Limb (tissue), 2 donors: ENCODE measurements around the gene IL6.
"Not testable (repeated sequence)": the region's sequence is repeated elsewhere in the genome, so short reads cannot be mapped to it uniquely, and the experiment has no call there.

Experiments used
- DNase-seq, 2 donors: peaks; one replicate each; pipeline ENCODE4 v3.0.0-alpha.2; 2016; ENCODE audit errors: extremely low spot score in 2 of 2

The IL6 gene

DNA sequence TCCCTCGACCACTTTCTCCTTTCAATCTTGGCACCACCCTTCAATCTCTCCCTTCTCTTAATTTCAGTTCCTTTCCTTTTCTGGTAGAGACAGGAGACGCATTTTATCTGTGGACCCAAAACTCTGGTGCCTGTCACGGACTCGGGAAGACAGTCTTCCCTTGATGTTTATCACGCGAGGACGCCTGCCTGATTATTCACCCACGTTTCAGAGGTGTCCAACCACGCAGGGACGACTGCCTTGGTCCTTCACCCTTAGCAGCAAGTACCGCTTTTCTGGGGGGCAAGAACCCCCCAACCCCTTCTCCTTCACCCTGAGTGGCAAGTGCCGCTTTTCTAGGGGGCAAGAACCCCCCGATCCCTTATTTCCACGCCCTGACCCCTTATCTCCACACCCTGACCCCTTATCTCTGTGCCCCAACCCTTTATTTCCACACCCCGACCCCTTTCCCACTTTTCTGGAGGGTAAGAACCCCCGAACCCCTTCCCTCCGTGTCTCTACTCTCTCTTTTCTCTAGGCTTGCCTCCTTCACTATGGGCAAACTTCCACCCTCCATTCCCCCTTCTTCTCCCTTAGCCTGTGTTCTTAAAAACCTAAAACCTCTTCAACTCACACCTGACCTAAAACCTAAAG lies 22.9 kb upstream of the IL6 start:
- DNase-seq = not testable (repeated sequence)

DNA sequence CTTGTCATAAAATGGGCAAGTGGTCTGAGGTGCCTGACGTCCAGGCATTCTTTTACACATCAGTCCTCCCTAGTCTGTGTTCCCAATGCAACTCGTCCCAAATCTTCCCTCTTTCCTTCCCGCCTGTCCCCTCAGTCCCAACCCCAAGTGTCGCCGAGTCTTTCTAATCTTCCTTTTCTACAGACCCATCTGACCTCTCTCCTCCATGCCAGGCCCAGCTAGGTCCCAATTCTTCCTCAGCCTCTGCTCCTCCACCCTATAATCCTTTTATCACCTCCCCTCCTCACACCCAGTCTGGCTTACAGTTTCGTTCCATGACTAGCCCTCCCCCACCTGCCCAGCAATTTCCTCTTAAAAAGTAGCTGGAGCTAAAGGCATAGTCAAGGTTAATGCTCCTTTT lies 22.3 kb upstream of the IL6 start:
- DNase-seq = not testable (repeated sequence)

DNA sequence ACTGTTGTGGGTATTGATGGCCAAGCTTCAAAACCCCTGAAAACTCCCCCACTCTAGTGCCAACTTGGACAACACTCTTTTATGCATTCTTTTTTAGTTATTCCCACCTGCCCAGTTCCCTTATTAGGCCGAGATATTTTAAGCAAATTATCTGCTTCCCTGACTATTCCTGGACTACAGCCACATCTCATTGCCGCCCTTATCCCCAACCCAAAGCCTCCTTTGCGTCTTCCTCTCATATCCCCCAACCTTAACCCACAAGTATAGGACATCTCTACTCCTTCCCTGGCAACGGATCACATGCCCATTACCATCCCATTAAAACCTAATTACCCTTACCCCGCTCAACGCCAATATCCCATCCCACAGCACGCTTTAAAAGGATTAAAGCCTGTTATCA lies 21.1 kb upstream of the IL6 start:
- DNase-seq = not testable (repeated sequence)

DNA sequence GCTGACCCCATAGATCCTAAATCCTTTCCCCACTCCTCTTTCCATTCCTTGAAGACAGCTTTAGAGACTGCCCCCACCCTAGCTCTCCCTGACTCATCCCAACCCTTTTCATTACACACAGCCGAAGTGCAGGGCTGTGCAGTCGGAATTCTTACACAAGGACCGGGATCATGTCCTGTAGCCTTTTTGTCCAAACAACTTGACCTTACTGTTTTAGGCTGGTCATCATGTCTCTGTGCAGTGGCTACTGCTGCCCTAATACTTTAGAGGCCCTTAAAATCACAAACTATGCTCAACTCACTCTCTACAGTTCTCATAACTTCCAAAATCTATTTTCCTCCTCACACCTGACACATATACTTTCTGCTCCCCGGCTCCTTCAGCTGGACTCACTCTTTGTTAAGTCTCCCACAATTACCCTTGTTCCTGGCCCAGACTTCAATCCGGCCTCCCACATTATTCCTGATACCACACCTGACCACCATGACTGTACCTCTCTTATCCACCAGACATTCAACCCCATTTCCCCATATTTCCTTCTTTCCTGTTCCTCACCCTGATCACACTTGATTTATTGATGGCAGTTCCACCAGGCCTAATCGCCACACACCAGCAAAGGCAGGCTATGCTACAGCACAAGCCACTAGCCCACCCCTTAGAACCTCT lies 19.8 kb upstream of the IL6 start:
- not testable (repeated sequence) for DNase-seq

DNA sequence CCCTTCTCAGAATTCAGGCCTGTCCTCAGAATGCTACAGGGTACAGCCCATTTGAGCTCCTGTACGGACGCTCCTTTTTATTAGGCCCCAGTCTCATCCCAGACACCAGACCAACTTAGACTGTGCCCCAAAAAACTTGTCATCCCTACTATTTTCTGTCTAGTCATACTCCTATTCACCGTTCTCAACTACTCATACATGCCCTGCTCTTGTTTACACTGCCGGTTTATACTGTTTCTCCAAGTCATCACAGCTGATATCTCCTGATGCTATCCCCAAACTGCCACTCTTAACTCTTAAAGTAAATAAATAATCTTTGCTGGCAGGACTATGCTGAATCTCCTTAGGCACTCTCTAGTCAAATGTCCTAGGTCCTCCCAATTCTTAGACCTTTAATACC lies 18.8 kb upstream of the IL6 start:
- not testable (repeated sequence) for DNase-seq

DNA sequence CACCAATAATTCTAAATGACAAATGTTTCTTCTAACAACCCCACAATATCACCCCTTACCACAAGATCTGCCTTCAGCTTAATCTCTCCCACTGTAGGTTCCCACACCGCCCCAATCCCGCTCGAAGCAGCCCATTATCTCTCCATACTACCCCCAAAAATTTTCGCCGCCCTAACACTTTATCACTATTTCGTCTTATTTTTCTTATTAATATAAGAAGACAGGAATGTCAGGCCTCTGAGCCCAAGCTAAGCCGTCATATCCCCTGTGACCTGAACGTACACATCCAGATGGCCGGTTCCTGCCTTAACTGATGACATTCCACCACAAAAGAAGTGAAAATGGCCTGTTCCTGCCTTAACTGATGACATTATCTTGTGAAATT lies 18.3 kb upstream of the IL6 start:
- not testable (repeated sequence) for DNase-seq

DNA sequence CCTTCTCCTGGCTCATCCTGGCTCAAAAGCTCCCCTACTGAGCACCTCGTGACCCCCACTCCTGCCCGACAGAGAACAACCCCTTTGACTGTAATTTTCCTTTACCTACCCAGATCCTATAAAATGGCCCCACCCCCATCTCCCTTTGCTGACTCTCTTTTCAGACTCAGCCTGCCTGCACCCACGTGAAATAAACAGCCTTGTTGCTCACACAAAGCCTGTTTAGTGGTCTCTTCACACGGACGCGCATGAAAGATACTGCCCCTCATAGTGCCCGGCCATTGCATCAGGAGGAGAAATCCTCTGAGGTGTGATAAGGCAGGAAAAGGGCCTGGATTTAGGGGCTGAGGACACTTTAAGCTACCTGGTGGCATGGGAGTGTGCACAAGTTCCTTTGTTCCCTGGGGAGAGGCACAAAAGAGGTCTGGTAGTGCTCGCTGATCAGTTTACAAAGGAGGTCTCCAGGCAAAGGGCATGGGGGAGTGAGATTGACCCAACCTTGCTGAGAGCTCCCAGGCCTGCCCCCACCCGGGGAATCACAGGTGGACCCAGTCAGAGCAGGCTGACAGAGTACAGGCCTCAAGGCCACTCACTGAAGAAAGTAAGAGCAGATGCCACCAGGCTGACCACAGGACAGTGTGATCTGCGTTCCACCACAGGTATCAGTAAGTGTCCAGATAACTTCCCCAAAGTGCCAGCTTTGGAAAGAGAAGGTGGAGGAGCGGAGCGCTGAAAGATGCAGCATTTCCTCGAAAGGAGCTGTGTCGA lies 17.8 kb upstream of the IL6 start:
- not testable (repeated sequence) for DNase-seq

DNA sequence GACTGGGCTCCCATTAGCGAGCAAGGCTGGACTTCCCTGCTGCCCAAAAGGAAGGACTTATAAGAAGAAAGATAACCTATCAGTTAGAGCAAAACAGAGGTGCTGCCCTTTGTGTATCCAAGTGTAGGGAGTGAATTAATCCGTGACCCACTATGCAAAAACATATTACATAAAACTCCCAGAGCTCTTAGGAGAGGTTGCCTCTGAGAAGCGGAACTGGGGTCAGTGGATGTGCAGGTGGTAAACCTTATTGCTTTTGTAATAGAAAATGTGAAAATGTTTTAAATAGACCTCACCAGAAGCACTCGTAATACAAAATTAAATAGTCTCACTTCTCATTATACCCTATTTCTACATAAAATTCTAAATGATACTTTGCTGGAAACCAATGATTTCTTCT lies 17.1 kb upstream of the IL6 start:
- no peak for DNase-seq

DNA sequence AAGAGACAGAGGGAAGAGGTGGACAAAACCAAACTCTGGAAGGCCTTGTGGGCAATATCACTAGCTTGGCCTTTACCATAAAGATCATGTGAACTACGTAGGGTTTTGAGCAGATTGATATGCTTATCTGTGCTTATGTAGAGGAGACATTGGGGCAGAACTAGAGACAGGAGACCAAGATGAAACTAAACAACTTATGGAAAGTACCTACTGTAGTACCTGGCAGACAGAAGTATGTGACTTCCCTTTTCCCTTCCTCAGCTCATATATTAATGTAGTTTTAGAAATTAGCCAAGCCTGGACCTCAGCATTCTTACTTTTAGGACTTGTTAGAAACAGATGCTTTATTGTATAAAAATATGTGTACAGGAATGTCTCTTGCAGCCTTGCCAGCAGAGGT lies 14.0 kb upstream of the IL6 start:
- DNase-seq = no peak

DNA sequence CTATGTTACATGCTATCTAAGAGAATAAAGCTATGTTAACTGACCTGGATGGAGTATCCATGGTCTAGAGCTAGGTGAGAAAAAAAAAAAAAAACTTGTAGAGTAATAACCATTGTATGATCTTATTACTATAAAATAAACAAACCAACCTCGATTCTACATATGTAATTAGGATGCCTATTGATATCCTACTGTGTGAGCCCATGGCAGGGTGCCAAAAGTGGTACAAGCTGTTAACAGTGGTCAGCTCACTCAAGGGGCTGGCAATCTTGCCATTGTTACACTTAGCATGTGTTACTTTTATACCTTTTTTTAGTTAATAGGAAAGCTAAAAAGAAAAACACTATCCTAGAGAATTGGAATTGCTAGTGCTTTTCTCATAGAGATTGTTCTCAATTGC lies 13.5 kb upstream of the IL6 start:
- peak in 1 of 2 donors; percentile 4 for DNase-seq

DNA sequence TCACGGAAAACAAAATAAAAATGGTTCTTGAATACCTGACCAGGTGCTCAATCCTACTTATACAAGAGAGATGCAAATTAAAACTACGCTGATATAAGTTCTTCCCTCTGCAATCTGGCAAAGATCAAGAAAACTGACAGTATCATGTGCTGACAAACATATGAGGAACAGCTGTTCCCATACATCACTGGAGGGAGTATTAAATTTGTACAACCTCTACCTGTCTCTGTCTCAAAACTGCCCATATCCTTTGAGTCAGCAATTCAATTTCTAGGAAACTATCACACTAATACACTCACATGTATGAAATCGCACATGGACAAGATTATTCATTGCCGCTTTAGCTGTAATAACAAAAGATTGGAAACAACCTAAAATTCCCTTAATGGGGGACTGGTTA lies 11.0 kb upstream of the IL6 start:
- no peak for DNase-seq

DNA sequence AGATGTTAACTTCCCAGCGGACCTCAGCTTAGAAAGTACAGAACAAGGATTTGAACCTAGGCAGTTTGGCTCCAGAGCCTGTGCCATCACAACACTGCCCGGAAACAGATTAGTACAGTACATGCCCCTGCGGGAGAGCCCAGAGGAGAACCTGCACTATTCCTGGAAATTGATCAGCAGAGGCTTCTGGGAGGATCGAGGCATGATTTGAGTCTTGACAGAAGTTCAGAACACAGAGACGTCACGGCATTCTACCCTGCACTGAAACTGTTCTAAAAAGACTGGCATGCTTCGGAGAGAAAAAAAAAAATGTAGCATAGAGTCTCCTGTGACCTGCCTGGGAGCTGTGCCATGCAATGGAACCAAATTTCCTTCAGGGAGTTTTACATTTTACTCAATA lies 9.2 kb upstream of the IL6 start:
- peak in 1 of 2 donors; percentile 20 for DNase-seq

DNA sequence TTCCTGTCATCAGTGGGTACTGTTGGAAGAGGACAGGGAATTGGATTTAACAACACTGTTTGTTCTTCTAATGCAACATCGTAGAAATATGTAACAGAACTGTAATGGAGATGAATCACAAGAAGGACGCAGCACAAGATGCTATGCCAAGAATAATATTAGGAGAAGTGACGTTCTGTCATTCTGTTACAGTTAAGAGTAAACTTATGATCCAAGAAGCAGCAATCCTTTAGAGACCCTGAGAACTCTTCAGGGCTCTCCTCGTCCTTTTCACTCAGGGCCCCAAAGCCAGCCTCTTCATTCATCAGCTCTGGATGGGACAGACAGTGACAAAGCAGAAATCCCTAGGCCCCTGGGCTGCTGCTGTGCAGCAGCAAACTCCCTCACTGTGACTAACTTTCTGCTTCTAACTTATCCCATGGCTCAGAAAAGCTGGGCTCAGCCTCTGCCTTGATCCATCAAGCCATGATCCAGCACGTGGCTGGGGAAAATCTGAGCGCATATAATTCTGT lies 8.7 kb upstream of the IL6 start:
- DNase-seq = peak in 1 of 2 donors; percentile 22

DNA sequence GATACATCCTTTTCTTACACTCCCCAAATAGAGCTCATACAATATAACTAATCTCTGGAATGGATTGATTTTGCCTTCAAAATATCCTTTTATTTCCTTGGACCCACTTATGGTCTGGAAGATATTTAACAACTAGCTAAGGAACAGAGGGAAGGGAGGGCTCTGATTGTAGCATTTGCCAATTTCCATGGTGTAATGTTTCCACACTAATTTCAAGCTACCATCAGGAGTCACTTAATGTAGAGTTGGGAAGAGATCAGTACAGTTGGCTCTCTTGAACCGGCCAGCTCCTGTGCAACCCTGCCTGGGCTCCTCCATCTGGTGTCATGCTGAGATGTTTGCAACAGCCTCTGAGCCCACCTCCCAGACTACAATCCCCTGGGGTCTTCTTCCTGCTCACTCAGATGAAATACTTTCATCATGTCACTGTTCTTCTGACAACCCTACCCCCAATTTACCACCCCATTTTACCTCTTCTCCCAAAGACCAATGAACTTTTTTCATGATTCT lies 8.0 kb upstream of the IL6 start:
- DNase-seq = peak in 1 of 2 donors; percentile 32

DNA sequence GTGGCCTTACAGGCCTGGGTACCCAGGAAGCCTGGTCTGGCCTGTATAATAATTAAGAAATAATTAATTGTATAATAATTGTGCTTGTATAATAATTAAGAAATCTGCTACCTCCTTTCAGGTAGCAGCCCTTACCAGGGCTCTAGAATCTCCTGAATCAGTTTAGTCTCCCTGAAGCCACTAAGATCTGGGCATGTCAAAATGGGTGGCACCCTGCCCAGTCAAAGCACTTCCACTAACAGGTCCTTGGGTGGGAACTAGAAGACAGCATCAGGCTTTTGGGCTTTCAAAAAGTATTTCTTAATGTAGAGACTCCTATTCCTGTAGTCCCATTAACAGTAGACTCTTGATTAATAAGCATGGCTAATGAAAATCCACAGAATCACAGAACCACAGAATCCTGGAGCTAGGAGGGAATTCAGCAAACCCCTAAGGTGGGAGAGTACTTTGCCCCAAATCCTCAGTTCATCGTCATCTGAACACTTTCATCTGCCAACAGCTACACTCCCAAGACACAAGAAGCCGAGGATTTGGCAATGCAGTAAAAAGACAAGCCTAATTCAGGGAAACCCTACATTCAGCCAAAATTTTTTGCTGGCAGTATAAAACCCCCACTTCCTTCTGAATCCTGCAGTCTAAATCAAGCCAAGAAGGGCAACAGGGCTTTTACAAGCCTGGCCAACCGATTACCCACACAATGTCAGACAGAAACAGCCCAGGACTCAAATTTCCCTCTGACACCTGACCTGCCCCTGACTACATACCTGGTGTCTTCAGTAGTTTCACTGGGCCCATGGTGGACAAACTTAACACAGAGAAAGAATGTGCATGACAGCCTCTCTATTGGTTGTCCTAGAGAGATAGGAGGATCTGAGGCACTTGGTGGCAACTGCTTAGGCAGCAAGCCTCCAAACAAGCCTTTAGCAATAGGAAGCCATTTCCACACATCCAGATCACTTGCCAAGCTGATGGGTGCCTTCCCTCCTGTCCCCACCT lies 5.9 kb upstream of the IL6 start:
- DNase-seq = no peak

DNA sequence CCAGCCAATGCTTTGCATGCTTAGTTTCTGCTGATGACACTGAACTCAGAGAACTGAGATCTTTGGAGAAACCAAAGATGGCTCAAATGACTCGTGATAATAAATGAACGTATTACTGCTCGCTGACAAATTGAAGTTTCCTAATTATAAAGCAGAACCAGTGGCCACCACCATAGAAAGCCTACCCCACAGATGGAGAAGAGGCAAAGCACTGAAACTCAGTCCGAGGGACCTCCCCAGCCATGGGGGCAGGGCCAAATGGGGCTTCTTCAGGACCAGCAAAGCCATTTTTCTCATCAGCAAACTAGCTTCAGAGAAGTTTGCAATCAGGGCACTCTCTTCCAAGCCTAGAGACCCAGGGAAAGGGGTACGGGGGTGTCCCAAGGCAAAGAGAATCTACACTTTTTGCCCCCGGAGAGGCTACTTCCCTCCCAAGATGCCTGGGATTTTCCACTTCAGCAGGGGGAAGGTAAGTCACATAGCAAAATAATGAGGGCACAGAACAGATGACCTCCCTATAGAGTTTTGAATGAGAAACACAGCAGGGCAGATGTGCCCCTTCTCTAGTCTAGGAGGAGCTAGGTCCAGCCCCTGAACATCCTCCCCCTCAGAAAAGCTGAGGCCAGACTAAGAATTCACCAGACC lies 4.3 kb upstream of the IL6 start:
- DNase-seq = no peak

DNA sequence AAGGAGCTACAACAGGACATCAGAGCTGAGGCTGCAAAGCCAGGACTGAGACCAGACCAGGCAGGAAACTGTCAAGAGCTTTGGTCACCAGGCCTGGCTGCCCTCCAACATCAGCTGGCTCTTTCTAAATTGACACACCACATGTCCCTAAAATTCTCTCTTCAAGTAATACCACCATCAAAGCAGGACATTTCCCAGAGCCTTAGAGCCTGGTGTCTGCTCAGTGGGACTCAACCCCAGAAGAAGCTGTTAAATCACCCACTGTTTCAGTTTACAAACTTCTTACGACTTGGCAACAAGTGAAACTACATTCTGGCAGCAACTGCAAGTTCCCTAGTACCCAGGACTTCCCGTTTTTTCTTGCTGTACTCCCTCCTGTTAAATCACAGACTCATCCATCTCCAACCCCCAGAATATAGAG lies 3.8 kb upstream of the IL6 start:
- no peak for DNase-seq

DNA sequence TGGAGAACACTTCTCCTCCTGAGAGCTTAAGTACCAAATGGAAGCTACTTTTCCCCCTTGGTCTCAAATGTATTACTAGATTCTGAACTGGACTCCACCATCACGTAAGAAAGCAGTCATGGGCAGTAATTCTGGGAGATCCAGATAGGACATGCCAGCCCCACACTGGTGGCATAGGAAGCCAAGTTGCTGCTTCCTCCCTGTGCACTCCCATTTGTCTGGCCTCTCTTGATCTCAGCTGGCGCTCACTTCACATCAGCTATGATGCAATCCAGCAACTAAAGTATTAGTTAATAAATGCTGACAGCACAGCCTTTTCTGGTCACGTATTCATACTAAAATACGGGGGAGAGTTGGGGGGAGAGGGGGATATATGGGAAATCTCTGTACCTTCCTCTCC lies 3.4 kb upstream of the IL6 start:
- no peak for DNase-seq

DNA sequence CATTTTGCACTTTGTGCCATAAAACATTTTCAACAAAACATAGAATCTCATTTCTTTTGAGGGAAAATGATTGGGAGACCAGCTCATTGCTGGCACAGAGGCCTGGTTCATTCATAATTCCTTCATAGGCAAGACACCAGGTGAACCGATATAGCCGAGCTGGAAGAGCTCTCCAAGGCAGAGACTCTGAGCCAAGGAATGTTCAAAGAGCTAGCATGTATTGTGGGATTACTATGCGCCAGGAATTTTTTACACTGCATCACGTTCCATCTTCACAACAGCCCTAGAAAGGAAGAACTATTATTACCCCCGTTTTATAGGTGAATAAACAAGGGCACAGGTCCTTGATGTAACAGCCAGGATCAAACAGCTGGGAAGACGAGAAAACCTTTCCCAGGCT lies 2.1 kb upstream of the IL6 start:
- peak in 1 of 2 donors; percentile 34 for DNase-seq

DNA sequence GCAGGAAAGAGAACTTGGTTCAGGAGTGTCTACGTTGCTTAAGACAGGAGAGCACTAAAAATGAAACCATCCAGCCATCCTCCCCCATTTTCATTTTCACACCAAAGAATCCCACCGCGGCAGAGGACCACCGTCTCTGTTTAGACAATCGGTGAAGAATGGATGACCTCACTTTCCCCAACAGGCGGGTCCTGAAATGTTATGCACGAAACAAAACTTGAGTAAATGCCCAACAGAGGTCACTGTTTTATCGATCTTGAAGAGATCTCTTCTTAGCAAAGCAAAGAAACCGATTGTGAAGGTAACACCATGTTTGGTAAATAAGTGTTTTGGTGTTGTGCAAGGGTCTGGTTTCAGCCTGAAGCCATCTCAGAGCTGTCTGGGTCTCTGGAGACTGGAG lies 1.4 kb upstream of the IL6 start:
- peak in 1 of 2 donors; percentile 28 for DNase-seq
